NCI-H345 treated with DMSO at 0.1 percent for 48 hours (cell line): Measurements from ENCODE around the gene CCBE1.

Source experiments
- DNase-seq: peaks from one replicate; lab custom pipeline; 2025; ENCODE audit not compliant: unreplicated experiment; lab: John Stamatoyannopoulos, UW

Gene CCBE1

DNA sequence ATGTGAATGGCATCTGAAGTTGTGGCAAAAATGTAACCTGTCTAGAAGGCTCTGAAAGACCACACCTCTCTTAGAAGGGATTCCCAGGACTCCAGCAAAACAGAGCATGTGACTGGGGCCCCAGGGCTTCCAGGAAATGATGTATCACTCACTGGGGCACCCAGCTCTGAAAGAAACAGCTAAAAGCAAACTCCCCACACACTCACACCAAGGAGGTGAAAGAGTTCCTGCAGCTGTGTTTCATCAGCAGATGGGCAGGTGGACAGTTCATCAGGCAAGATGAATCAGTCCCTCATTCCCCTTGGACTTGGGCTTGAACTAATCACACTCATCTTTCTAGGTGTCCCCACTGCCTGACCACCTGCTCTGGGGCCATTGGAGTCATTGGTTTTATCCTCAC lies 76.2 kb downstream of the CCBE1 start:
- no peak for DNase-seq

DNA sequence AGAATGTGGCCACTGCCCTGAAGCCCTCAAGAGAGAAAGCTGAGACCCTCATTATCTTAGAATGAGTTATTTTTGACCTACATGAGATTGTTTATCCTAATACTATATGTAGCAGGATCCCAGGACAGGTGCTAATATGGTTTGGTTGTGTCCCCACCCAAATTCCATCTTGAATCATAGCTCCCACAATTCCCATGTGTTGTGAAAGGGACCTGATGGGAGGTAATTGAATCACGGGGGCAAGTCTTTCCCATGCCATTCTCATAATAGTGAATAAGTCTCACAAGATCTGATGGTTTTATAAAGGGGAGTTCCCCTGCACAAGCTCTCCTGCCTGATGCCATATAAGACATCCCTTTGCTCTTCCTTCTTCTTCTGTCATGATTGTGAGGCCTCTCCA lies 76.8 kb downstream of the CCBE1 start:
- no peak for DNase-seq

DNA sequence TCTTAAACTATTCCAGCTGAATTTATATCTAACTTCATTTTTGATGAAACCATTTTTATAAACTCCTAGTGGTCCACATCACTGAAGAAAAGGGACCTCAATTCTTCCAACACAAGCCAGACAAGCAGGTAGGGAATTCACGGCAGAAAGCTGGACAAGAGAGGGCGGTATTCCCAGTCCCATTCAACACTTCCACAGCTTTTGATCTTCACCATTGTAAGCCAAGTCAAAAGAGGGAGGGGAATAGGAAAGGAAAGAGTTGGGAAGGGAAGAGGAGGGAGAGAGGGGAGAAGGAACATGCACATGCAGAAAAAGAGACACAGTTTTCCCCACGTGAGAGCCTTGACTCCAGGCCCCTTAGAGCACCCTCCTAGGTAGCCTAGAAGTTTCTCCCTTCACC lies 77.4 kb downstream of the CCBE1 start:
- no peak for DNase-seq

GRCh38 chr18:59617468-59617932 lies 79.7 kb downstream of the CCBE1 start:
- DNase-seq = no peak

- DNase-seq = no peak
Measured at GRCh38 chr18:59616501-59616900, 80.7 kb downstream of the CCBE1 start.

GRCh38 chr18:59613903-59614302 lies 83.3 kb downstream of the CCBE1 start:
- DNase-seq = no peak

DNA sequence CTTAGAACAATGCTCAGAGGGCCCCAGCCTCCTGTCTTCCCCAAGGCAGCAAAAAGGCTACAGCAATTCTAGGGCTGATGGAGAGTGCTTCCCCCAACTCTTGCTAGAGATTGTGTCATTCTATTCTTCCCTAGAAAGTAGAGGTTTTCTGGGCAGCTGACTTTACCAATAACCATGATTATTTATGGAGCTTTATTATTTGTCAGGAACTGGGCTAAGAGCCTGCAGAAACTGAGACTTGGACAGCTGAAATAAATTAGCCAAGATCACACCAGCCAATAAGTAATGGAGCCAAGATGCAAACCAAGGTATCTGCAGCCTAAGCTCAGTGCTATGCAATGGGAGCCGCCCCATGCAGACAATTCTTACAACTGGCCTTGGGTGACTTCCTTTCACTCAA lies 84.8 kb downstream of the CCBE1 start:
- DNase-seq = no peak

- DNase-seq = no peak
Measured at GRCh38 chr18:59610546-59611140, 86.6 kb downstream of the CCBE1 start.

- DNase-seq = no peak
Measured at GRCh38 chr18:59609654-59610053, 87.6 kb downstream of the CCBE1 start.

GRCh38 chr18:59607471-59607870 lies 89.8 kb downstream of the CCBE1 start:
- no peak for DNase-seq

- no peak for DNase-seq
Measured at GRCh38 chr18:59607078-59607379, 90.2 kb downstream of the CCBE1 start.

DNA sequence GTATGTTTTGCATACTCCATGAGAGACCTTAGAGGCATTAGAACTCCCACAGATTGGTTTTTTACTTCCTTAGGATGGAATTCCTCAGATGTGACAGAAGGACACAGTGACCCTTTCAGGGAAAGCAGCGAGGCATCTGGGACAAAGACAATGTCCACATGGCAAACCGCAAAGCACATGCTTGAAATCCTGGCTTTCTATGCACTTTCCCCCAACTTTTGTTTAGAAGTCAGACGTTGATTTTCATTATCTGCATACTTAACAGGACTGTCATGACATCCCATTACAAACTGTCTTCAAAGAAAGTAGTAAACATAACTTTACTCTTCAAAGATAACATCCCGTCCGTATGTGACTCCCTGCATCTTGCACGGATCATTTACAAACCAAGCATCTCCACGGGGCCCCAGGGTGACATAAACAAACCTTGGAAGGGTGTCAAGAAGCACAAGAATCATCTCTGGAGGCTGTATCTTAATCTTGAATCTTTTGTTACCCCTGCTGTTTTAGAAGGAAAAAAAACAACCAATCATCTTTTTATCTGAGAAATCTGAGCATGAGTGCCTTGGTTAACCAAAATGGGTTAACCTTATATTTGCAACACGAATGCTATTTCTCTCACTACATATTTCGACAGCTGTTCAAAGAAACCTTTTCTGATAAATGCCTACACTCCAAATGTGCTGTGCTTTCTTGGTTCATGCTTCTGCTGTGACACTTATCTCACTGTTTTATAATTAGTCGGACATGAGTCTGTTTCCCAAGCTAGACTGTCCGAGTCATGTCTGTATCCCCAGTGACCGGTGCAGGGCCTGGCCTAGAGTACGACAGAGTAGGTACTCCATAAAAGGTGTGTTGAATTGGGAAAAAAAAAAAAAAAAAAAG lies 90.8 kb downstream of the CCBE1 start:
- no peak for DNase-seq

- DNase-seq = no peak
Measured at GRCh38 chr18:59605633-59606192, 91.5 kb downstream of the CCBE1 start.

DNA sequence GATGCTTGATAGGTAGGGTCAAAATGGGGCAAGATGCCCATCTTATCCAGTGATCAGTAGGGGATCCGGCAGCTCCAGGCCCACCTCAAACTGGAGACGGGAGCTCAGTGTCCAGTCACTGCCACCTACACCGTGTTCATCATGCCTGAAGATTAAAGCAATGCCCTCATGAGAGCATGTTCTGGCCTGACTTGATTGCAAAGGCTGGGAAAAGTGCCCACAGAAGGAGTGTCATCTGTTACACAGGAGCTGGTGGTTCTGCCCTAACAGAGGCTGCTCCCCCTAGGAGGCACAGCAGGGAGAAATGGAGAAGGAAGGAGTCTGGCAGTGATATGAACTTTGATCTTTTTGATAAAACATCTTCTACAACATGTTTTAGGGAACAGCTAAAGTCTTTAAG lies 92.3 kb downstream of the CCBE1 start:
- no peak for DNase-seq

- DNase-seq = no peak
Measured at GRCh38 chr18:59597049-59597448, 100.2 kb downstream of the CCBE1 start.

- DNase-seq = no peak
Measured at GRCh38 chr18:59593291-59593717, 103.9 kb downstream of the CCBE1 start.

DNA sequence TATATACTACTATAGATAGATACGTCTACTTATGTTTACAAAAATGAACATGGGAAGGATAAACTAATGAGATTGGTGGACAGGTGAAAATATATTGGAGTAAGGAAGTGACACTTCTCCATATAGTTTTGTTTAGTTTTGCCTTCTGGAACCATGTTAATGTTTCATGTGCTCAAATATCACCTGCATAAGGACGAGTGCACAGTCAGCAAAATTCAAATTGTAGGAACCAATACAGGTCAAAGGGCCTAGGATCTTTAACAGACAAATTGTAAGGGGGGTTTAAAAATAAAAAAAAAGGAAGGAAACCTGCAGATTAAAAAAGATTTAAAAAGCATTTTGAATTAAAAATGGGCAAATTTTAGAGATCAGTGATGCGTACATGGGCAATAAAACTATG lies 104.6 kb downstream of the CCBE1 start:
- DNase-seq = no peak

DNA sequence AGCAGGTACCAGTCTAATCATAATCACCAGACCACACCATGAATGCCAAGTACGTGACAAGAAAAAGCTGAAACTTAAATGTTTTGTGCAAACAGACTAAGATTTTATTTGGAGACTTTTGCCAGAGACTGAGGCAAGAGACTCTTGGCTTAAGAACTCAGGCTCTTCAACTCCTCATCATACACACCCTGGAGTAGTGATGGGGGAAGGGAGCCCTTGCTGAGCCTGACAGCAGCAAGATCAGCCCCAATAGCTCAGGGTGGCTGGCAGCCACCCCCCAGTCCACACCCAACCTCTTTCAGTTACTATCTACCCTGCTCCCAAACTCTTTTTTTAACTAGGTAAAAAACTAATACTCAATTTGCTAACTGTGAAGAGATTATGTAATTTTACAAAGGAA lies 114.8 kb downstream of the CCBE1 start:
- DNase-seq = no peak

GRCh38 chr18:59579509-59579908 lies 117.7 kb downstream of the CCBE1 start:
- no peak for DNase-seq

- no peak for DNase-seq
Measured at GRCh38 chr18:59577386-59577655, 119.9 kb downstream of the CCBE1 start.

- no peak for DNase-seq
Measured at GRCh38 chr18:59576541-59577385, 120.5 kb downstream of the CCBE1 start.

DNA sequence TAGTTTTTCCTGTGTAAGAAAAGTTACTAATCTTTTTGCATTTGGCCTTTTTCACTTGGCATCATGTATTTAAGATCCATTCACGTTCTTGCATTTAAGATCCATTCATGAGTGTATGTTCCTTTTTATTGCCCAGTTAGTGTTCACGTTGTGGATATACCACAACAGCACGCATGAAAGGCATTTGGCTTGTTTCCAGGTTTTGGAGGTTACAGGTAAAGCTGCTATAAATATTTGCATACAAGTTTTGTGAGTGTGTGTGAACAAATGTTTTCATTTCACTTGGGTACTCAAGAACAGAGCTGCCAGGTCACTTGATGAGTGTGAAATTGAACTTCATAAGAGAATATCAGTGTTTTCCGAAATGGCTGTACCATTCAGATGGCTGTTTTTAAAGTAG lies 121.2 kb downstream of the CCBE1 start:
- DNase-seq = peak; percentile 1
